HG02852 (cell line): ENCODE data around the gene MADCAM1.
"Not testable (repeated sequence)": the region's sequence is repeated elsewhere in the genome, so short reads cannot be mapped to it uniquely, and the experiment has no call there.

Source experiments
- ATAC-seq: cut with Tn5 transposase; IDR thresholded peaks from one replicate; pipeline ENCODE4 v1.9.1; 2021; ENCODE audit warnings: mild to moderate bottlenecking, moderate library complexity; ENCODE audit not compliant: unreplicated experiment

The MADCAM1 gene

DNA sequence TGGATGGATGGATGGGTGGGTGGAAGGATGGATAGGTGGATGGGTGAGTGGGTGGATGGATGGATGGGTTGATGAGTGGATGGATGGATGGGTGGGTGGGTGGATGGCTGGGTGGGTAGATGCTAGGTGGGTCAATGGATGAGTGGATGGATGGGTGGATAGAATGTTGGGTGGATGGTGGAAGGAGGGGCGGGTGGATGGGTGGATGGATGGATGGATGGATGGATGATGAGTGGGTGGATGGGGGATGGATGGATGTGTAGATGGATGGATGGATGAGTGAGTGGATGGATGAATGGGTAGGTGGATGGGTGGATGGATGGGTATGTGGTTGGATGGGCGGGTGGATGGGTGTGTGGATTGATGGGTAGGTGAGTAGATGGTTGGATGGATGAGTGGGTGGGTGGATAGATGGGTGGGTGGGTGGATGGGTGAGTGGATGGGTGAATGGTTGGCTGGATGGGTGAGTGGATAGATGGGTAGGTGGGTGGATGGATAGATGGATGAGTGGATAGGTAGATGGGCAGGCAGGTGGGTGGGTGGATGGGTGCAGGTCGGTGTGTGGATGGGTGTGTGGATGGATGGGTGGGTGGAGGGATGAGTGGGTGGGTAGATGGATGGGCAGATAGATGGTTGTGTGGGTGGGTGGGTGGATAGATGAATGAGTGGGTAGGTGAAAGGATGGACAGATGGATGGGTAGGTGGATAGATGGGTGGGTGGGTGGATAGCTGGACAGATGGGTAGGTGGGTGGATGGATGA lies 31.1 kb upstream of the MADCAM1 start:
- ATAC-seq, result no peak

DNA sequence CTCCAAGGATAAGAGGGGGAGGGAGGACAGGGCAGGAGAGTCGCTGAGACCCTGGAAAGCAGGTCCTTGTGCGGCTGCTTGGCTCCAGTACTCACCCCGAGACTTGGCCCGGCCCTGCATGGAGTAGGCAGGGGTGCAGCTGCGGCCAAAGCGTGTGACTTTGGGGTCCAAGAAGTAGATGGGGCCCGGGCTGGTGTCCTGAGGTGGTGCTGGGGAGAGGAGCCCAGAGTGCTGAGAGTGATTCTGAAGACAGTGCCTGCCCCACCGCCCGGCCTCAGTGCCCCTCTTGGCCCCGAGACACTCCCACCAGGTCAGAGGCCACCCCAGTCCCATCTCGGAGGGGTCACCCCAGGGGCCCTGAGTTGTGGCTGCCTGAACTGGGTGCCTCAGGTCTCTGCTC lies 28.7 kb upstream of the MADCAM1 start:
- ATAC-seq, result no peak

DNA sequence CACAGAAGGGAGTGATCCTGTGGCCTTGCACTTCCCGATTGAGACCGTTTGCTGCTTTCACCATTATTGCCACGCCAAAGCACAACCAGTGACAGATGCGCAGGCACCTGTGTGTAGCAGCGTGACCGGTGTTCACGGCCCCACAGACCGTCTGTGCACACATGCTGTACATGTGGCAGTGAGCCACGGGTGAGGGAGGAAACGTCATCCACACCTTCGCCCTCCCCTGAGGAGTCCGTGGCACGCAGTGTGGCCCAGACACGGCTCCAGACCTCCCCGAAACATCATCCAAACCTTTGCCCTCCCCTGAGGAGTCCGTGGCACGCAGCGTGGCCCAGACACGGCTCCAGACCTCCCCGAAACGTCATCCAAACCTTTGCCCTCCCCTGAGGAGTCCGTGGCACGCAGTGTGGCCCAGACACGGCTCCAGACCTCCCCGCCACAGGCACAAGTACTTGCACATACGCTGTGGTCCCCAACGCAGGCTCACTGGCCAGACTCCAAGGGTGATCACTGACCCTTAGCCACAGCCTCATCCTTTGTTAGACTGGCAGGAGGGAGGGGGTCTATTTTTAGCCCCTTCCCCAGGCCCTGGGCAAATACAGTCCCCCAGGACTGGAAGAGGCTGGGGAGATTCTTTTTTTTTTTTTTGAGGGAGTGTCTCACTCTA lies 27.6 kb upstream of the MADCAM1 start:
- ATAC-seq, result no peak

DNA sequence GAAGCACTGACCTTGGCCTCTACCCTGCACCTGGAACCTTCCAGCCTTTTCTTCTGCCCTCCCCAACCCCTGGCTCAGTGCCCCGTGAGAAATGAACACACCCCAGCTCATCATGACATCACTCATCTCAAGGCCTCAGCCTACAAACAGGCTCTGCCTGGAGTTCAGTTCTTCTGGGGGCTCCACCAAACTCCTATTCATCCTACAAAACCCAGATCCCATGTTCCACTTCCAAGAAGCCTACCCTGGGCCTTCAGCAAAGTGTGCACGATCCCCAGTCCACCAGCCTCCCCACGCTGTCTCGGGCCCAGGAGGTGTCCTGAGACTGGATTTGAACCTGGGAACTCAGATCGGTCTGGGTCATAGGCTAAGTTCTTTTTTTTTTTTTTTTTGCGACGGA lies 26.5 kb upstream of the MADCAM1 start:
- ATAC-seq, result no peak

DNA sequence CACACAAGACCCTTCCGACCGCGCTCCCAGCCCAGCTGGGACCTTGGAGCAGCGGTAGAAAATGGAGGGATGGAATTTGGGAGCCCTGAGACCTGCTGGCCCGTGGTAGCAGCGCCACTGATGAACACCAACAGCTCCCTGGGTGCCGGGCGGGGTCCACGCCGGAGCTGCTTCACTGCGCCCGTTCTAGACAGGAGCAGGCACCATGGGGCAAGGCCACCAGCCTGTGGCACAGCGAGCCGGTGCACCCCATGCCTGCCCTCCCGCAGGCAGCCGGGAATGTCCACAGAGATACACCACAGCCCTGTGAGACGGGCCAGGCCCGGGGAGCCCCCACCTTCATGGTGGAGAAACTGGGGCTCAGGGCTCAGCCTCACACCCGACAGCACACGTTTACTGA lies 25.6 kb upstream of the MADCAM1 start:
- ATAC-seq, result no peak

DNA sequence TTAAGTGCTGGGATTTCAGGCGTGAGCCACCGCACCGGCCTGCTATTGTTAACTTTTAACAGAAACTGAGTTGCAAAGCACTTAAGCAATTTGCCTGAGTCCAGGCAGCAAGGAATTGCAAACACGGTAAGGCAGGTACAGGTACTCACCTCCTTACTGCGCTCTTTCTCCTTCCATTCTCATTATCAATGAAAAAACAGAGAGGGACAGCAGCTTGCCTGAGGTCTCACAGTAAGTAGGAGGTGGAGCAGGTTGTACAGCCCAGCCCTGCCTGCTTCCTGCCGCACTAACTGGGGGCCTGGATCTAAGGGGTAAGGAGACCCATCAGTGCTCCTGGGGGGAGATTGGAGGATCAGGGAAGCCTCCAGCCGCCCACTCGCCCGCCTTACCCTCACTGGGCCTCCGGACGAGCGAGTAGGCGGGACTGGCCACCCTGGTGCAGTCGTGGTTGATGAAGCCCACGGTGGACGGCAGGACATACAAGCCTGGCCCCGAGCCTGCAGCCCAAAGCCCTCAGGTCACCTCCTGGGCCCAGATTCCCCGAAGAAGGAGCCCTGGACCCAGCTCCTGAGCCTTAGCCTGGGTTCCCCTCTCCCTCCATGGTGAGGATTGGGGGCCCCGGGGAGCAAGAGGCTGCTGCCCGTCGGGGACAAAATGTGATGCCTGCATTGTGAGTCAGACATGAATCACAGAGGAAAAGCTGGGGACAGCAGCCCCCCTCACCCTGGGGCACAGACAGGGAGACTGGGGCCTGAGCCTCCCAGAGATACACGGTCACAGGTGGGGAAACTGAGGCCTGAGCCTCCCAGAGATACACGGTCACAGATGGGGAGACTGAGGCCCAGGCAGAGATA lies 24.1 kb upstream of the MADCAM1 start:
- no peak for ATAC-seq

DNA sequence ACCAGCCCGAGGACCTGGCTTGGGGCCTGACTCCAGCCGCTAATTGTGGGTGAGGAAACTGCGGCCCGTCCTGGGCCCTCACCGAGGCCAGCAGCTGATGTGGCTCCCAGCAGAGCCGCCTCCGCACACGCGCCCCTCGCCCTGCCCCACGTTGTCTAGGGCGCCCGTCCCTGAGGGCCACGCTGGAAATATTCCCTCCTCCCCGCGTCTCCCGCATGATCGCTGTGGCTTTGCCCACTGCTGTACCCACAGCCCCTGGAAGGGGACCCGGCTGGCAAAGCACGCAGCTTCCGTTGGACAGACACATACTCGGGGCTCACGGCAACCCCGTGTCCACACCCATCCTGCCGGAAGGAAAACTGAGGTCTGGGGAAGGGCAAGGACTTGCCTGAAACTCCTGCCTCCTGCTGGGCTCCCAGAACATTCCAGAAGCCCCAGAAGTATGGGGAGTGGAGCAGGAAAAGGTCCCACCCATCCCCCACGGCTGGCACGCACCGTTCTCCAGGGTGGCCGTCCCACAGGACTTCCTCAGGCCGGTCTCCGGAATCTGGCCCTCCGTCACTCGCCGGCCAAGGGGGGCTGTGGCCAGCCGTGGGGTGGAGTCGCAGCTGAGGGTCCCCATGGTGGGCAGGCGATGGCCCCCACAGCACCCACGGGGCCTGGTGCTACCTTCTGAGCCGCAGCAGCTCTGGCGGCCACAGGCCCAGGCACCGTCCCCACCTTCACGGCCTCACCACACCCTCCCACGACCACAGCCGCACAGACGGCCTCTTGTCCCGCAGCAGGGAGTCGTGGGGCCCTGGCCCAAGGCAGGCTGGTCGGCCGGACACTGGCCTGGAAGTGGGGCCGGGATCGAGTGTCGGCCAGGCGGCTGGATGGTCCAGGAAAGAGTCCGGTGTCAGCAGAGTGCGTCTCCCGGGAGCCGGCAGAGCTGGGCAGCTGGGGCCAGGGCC lies 21.9 kb upstream of the MADCAM1 start:
- ATAC-seq, result no peak

DNA sequence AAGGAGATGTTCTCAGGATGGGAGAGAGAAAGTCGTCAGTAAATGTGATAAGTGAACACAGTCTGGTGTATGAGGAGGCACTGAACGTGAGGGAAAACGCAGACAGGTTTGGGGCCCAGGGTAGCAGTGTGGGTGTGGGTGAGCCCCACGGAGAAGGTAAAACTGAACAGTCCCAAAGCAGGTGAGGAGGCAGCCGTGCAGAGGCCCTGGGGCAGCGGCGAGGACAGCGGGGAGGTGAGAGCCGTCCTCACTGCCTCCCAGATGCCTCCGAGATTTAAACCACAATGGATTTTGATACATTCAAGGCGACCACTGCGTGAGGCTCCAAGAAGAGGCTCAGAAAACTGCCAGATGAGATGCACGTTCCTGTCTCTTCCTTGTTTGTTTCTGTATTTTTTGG lies 20.9 kb upstream of the MADCAM1 start:
- ATAC-seq, result no peak

DNA sequence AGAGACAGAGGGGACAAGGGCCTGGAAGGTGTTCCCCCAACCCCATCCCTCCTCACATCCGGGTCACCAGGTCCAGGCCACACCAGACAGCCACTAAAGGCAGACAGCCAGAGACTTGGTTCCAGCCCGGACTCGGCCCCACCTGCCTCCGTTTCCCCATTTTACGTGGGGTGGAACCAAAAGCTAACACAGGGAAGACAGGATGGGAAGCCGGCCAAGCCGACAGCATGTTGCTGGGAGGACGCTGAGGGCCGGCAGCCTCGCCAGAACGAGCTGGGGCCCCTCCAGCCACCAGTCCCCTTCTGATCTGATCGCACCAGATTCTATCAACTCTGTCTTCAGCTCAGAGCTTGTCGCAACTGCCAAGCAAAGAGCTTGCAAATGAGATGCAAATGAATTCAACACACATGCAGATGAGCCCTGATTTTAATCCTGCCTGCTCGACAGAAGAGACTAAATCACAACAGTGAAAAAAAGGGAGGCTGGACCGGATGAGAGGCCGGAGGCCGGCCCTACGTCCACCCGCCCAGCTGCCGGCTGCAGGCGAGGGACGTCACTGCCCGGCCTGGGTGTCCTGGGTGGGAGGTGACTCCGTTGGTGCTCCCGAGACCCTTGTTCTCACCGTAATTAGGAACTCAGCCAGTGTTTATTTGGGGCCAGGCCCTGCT lies 17.9 kb upstream of the MADCAM1 start:
- ATAC-seq, result no peak

DNA sequence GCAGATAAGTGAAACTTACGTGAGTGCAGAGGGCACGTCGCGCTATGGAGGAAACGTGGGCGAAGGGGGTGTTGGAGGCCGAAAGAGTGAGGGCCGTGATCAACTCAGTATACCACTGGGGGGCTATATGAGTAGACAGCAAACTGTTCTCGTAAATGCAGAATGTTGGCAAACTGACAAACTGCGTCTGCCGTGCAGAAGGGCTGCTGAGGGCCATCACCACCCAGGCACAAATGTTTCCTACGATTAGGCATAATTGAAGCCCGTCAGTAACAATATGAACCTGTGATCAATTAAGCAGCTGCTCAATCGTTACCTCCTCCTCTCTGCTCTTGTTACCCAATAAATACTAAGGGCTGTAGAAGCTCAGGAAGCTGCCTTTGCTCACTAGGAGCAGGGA lies 17.3 kb upstream of the MADCAM1 start:
- ATAC-seq, result no peak

DNA sequence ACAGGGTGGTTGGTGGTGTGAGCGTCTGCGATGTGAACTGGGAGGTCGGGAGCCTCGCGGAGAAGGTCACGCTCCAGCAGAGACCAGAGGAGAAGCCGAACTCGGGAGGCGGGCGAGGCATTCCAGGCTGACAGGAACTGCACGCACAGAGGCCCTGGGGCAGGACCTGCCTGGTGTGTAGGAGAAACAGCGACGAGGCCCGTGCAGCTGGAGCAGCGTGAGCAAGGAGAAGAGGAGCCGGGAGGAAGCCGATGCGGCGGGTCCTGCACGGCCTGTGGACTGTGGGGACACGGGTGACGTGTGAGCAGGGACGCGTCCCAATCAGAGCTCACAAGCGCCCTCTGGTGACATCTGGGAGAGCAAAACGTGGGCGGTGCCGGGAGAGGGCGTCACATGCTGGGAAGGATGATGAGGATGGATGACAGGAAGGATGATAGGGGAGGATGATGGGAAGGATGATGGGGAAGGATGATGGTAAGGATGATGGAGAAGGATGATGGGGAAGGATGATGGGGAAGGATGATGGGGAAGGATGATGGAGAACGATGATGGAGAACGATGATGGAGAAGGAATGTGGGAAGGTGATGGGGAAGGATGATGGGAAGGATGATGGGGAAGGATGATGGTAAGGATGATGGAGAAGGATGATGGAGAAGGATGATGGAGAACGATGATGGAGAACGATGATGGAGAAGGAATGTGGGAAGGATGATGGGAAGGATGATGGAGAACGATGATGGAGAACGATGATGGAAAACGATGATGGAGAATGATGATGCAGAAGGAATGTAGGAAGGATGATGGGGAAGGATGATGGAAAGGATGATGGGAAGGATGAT lies 16.1 kb upstream of the MADCAM1 start:
- ATAC-seq, result no peak

DNA sequence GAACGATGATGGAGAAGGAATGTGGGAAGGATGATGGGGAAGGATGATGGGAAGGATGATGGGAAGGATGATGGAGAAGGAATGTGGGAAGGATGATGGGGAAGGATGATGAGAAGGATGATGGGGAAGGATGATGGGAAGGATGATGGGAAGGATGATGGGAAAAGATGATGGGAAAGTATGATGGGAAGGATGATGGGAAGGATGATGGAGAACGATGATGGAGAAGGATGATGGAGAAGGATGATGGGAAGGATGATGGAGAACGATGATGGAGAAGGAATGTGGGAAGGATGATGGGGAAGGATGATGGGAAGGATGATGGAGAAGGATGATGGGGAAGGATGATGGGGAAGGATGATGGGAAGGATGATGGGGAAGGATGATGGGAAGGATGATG lies 15.2 kb upstream of the MADCAM1 start:
- not testable (repeated sequence) for ATAC-seq

DNA sequence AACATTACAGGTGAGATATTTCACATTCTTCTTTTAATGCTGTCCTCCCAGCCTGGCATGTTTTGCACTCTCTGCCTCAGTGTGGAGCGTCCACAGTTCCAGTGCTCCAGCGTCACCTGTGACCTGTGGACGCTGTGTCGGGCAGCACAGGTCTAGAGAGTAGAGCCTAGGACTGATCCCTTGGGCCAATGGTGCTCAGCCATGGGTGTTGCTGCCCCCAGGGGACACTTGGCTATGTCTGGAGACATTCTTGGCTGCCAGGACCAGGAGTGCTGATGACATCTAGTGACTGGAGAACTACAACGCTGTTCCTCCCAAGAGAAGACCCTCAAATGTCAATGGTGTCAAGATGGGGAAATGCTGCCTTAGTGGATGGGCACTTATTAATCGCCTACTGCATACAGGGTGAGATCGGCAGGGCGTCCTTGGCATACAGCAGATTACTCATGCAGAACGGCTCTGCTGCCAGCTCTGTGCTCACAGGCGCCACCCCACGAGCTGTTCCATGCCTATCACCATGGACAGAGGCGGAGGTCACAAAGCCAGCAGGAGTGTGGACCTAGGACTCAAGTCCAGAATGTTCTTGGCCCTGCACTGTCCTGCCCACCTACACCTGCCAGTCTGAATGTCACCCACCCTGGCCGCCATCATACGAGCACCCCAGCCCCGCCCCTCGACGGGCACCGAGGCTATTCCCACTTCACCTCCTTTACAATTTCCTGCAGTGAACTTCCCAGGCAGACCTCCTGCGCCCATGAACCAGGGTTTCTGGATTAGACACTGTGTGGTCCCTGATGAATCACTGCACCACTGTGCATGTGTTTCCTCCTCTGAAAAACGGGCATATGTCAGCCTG lies 13.9 kb upstream of the MADCAM1 start:
- no peak for ATAC-seq

DNA sequence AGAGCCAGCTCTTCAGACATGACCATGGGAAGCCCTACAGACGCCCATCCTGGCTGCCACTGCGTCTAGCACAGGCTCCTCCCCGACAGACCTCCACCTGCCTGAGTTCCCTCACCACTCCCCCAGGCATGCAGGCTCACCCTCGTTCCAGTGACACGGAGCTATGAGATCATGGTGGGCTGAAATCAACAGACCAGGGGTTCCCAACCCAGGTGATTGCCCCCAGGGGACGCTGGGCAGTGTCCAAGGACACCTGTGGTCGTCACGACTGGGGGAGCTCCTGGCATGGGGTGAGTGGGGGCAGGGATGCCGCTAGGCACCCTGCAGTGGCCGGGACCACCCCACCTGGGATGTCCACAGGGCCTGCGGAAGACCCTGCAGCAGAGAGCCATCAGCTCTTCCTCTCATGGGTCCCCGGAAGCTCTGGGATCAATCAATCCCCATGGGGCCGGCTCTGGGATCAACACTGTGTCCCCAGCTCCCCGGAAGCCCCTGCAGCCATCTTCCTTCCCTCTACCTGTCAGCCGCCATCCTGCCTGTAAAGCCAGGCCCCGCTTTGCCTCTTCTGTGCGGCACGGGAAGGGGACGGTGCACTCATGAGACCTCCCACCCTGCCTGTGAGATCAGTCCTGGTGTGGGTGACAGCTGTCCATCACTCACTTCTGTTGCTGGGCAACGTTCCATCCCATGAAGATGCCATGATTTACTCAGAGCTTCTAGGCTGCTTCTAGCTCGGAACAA lies 12.8 kb upstream of the MADCAM1 start:
- no peak for ATAC-seq

DNA sequence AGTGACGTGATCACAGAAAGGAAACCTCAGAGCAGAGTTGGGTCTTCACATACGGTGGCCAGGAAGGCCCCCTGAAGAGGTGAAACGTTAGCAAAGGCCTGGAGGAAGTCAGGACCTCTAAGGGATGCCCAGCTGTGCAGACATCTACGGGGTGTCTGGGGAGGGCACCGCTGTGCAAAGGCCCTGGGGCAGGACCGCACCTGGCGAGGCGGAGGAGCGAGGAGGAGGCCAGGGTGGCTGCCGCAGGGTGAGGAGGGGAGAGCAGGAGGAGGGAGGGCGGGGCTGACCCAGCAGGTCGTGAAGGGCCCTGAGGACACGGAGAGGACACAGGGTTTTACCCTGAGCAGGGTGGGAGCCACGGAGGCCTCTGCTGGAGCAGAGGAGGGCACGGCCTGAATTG lies 11.8 kb upstream of the MADCAM1 start:
- no peak for ATAC-seq

DNA sequence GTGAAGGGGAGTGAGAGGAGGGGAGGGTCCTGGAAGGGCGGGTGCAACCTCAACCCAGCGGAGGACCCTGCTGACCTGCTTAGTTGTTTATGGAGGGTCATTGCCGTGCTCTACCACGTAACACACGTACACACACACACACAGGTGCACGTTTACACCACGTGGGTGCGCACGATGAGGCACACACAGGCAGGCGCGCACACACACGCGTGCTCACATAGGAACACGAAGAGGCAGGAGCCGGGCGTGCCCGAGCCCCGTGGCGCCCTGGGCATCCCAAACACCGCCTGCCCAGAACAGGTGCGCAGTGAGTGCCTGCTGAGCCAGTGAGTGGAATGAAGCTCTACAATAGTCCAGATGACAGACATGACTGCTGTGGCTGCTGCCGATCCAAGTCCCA lies 11.2 kb upstream of the MADCAM1 start:
- no peak for ATAC-seq

DNA sequence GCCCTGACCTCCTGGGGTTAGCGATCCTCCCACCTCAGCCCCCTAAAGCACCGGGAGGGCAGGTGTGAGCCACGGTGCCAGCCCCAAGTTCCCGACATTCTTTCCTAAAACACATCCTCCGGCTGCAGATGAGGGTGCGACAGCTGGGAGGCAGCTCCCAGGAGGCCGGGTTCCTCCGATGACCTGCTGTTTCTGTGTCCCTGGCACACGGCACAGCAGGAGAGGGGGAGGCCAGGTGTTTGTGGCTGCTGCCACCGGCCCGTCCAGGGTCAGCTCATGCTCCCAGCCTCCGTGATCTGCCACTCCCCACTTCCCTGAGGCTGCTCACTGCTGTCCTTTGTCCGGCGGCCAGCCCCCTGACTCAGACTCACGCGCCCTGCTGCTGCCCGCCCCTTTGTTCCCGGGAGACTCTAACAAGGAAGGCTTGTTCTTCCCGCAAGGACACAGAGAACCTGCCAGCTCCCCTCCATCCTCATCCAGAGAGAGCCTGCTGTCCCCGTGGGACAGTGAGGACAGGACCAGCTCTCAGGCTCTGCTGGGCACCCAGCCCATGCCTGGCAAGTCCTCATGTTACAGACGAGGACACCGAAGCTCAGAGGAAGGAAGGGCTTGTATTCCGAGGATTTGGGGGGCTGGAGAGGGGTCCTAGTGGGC lies 10.6 kb upstream of the MADCAM1 start:
- no peak for ATAC-seq
